K562 (cell line): Measurements from ENCODE around the gene NARF. TPM values are rescaled to one million over a fixed set of nuclear protein-coding genes. Genes with fewer than 3 reads are reported as not detected.

Source experiments
- CEBPZ ChIP-seq: fragments of 150-350 bp; IDR thresholded peaks from 2 replicates; pipeline ENCODE4 v1.6.1; 2014; ENCODE audit warnings: low read depth, mild to moderate bottlenecking, low read length, borderline replicate concordance
- JUN ChIP-seq, 2 experiments: sonication (generic) in 1 of 2; formaldehyde crosslinking in 1 of 2; IDR thresholded peaks; 2 replicates each; pipeline versions ENCODE4 v1.6.1 to v1.8.0; 2012 to 2022; ENCODE audit warnings: borderline replicate concordance in 2 of 2, mild to moderate bottlenecking in 2 of 2, improper control_type of control experiment in 1 of 2, low read depth in 1 of 2, low read length in 1 of 2, missing genetic modification reagents in 1 of 2
- KLF1 ChIP-seq: fragments of 450-650 bp; IDR thresholded peaks from 2 replicates; pipeline ENCODE4 v1.6.1; 2016; ENCODE audit warnings: missing genetic modification characterization, missing compliant biosample characterization
- PTBP1 ChIP-seq: fragments of 200-400 bp; formaldehyde crosslinking; IDR thresholded peaks from 2 replicates; pipeline ENCODE4 v1.6.1; 2017; ENCODE audit warnings: low read depth, low read length
- PTTG1 ChIP-seq: fragments of 450-650 bp; IDR thresholded peaks from 2 replicates; pipeline ENCODE4 v1.6.1; 2016; ENCODE audit warnings: low read depth, mild to moderate bottlenecking, missing genetic modification characterization, missing compliant biosample characterization
- RBM15 ChIP-seq: fragments of 200-400 bp; formaldehyde crosslinking; IDR thresholded peaks from 2 replicates; pipeline ENCODE4 v1.6.1; 2018; ENCODE audit warnings: mild to moderate bottlenecking, low read length, moderate library complexity; ENCODE audit not compliant: insufficient read depth
- SP2 ChIP-seq: IDR thresholded peaks from 2 replicates; pipeline ENCODE4 v1.6.1; 2011; ENCODE audit warnings: mild to moderate bottlenecking, low read depth, low read length, moderate library complexity; ENCODE audit not compliant: poor library complexity, severe bottlenecking; ENCODE audit errors: extremely low read depth
- UBTF ChIP-seq, 2 experiments: IDR thresholded peaks; 2 replicates each; pipeline ENCODE4 v1.6.1; 2012; ENCODE audit warnings: improper control_type of control experiment in 2 of 2, low read depth in 2 of 2, low read length in 2 of 2, borderline replicate concordance in 1 of 2
- ZNF124 ChIP-seq: sonication (generic); formaldehyde crosslinking; IDR thresholded peaks from 2 replicates; pipeline ENCODE4 v1.8.1; 2022; ENCODE audit warnings: missing genetic modification reagents
- ZNF592 ChIP-seq: fragments of 450-650 bp; IDR thresholded peaks from 2 replicates; pipeline ENCODE4 v1.6.1; 2017; ENCODE audit warnings: antibody characterized with exemption, mild to moderate bottlenecking
- polyA plus RNA-seq, 8 experiments: library from polyadenylated mRNA; depleted of rRNA in 4 of 8; stranded (reverse) in 5 of 8; unstranded in 3 of 8; fragments of >200 nt; fragmentation: Nextera tagmentation in 2 of 8; fragmentation: Illumina TruSeq in 1 of 8; extraction: Ambion mirVana in 2 of 8; extraction: Trizol in 1 of 8; gene quantifications; 2 replicates each; pipeline versions ENCODE4 v1.2.1 to v1.2.3, GENCODE V29; 2011 to 2014; ENCODE audit warnings: inconsistent platforms in 1 of 8, missing spikeins in 1 of 8
- total RNA-seq, 7 experiments: library from RNA; depleted of rRNA in 6 of 7; stranded (reverse); fragments of >200 nt in 6 of 7; fragmentation: Illumina TruSeq in 2 of 7; extraction: Trizol in 2 of 7; gene quantifications; 2 replicates each; pipeline versions ENCODE4 v1.2.1 to v1.2.3, GENCODE V29; 2011 to 2021; ENCODE audit warnings: low replicate concordance in 1 of 7
- TF ChIP-seq, protein P1 (sequence below): fragments of 250-450 bp; sonication (Bioruptor Pico); IDR thresholded peaks from 2 replicates; pipeline ENCODE4 v1.8.0; 2021; ENCODE audit warnings: moderate library complexity, mild to moderate bottlenecking, inconsistent platforms
- TF ChIP-seq, protein P2 (sequence below): fragments of 250-450 bp; sonication (Bioruptor Pico); IDR thresholded peaks from 2 replicates; pipeline ENCODE4 v1.8.0; 2021; ENCODE audit warnings: moderate library complexity, mild to moderate bottlenecking, inconsistent platforms

Gene NARF
- total and polyA plus RNA-seq, 9 of the 15 experiments (the other 6 are each of a cell fraction or from before 2014, with no cell fraction given), result 60.4 to 423 (median 132) TPM

DNA sequence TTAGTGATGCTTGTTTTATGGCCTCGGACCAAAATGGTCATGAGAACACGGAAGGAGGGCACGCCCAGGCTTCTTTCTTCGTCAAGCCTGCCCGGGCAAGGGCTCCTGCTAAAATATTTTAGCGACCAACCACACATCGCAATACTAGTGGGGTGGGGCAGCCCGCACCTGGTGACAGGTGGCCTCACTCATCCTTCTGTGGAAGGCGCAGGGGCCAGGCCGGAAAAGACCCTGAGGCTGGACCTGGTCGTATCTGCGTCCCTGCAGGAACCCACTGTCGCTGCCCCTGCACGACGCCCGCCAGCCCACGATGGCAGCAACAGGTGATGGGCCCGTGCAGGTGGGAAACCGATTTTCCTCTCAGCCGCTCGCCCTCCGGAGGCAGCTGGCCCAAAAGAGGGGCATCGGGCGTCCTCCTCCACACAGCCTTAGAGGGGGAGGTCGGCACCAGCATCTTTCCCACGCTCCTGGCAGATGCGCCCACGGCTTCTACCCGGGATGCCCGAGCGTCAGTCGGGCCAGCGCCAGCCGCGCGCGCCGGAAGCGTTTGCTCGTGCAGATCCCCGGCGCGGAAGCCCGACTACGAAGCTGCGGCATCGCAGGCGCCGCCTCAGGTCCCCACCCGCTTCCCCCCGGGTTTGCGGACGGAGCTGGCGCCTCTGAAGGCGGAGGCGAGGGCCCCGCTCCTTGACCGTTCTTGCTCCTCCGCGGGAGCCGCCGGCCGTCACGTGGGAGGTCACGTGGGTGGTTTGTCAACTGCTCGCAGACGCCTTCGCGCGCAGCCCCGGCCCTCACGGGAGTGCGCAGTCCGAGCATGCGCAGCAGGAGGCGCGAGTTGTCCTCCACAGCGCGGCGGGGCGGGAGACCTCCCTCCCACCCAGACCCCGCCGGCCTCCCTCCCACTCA is 38.2 kb downstream of the NARF start (continued):
- TF ChIP-seq CEBPZ, result no peak
- 0 out of 2 replicates have a peak, but pooled peaks have one; percentile 56 for TF ChIP-seq KLF1
- TF ChIP-seq, protein P1, sequence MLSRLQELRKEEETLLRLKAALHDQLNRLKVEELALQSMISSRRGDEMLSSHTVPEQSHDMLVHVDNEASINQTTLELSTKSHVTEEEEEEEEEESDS, result no peak
- TF ChIP-seq, protein P2, sequence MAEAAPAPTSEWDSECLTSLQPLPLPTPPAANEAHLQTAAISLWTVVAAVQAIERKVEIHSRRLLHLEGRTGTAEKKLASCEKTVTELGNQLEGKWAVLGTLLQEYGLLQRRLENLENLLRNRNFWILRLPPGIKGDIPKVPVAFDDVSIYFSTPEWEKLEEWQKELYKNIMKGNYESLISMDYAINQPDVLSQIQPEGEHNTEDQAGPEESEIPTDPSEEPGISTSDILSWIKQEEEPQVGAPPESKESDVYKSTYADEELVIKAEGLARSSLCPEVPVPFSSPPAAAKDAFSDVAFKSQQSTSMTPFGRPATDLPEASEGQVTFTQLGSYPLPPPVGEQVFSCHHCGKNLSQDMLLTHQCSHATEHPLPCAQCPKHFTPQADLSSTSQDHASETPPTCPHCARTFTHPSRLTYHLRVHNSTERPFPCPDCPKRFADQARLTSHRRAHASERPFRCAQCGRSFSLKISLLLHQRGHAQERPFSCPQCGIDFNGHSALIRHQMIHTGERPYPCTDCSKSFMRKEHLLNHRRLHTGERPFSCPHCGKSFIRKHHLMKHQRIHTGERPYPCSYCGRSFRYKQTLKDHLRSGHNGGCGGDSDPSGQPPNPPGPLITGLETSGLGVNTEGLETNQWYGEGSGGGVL (CRISPR knock-in tag), result no peak
- no peak for TF ChIP-seq PTBP1
- TF ChIP-seq UBTF (IDR thresholded peaks at IDR 0.05; ENCODE audit: borderline replicate concordance in 1 of 2, low read depth in 2 of 2, low read length in 2 of 2), result peak in 1 of 2 experiments; percentile 71; a peak in 1 of 4 replicates
- TF ChIP-seq SP2, result no peak
- no peak for TF ChIP-seq PTTG1
- no peak for TF ChIP-seq ZNF124
- TF ChIP-seq JUN (IDR thresholded peaks at IDR 0.05; ENCODE audit: borderline replicate concordance, low read depth, low read length), result peak; percentile 39; the same call in 1 of the 2 replicates
- TF ChIP-seq JUN (CRISPR knock-in tag; IDR thresholded peaks at IDR 0.05; ENCODE audit: borderline replicate concordance), result peak; percentile 69
- no peak for TF ChIP-seq RBM15
- TF ChIP-seq ZNF592, result peak; percentile 94
